HCT116 (cell line): ENCODE results near the gene HIP1R.
A peak's percentile ranks its signal among the peaks of the same experiment; 100 is the strongest.

Source experiments
- EZH2 ChIP-seq: fragments of 200-600 bp; sonication (generic); IDR thresholded peaks from 2 replicates; pipeline ENCODE4 v1.6.1; 2017; ENCODE audit warnings: antibody characterized with exemption, mixed run types
- EZH2phosphoT487 ChIP-seq: fragments of 200-600 bp; IDR thresholded peaks from 2 replicates; pipeline ENCODE4 v1.6.1; 2018; ENCODE audit warnings: antibody characterized with exemption, borderline replicate concordance
- POLR2AphosphoS5 ChIP-seq: IDR thresholded peaks from 2 replicates; pipeline ENCODE4 v1.6.1; 2011; ENCODE audit warnings: mild to moderate bottlenecking, low read depth, low read length, moderate library complexity
- TF ChIP-seq, protein P1 (sequence below): IDR thresholded peaks from 2 replicates; pipeline ENCODE4 v1.6.1; 2012
- TF ChIP-seq, protein P2 (sequence below): IDR thresholded peaks from 2 replicates; pipeline ENCODE4 v1.6.1; 2012
- TF ChIP-seq, protein P3 (sequence below), 3 experiments: fragments of 200-600 bp in 1 of 3; sonication (generic) in 1 of 3; IDR thresholded peaks in 2 of 3; conservative IDR thresholded peaks in 1 of 3; 2 replicates each; pipeline ENCODE4 v1.5.1; 2012 to 2017; ENCODE audit warnings: low read depth in 2 of 3, low read length in 2 of 3, antibody characterized with exemption in 1 of 3, borderline replicate concordance in 1 of 3, control low read depth in 1 of 3, mild to moderate bottlenecking in 1 of 3, mixed read lengths in 1 of 3, mixed run types in 1 of 3, moderate library complexity in 1 of 3; ENCODE audit not compliant: insufficient read depth in 1 of 3
- TF ChIP-seq, protein P4 (sequence below): IDR thresholded peaks from 2 replicates; pipeline ENCODE4 v1.6.1; 2011; ENCODE audit warnings: mild to moderate bottlenecking, low read length, moderate library complexity; ENCODE audit not compliant: insufficient replicate concordance; ENCODE audit errors: extremely low read depth

DNA sequence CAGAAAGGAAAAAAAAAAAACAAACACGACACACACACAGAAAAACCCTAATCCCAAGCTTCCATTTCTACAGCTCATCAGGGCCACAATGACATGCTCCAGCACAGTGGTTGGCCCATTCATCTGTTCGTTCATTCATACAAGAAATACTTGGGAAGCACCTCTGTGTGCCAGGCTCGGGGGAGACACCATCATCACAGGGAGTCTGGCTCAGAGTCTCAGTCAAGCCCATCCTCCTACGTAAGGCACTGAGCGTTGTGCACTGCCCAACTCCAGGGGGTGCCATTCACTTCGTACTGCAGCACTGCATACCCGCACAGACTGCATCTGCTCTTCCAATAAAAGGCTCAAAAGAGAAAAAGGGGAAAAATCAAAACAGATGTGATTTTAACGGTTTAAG lies 45.4 kb downstream of the HIP1R start:
- TF ChIP-seq, protein P1, sequence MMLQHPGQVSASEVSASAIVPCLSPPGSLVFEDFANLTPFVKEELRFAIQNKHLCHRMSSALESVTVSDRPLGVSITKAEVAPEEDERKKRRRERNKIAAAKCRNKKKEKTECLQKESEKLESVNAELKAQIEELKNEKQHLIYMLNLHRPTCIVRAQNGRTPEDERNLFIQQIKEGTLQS = no peak
- TF ChIP-seq, protein P2, sequence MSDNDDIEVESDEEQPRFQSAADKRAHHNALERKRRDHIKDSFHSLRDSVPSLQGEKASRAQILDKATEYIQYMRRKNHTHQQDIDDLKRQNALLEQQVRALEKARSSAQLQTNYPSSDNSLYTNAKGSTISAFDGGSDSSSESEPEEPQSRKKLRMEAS = no peak
- TF ChIP-seq, protein P3, sequence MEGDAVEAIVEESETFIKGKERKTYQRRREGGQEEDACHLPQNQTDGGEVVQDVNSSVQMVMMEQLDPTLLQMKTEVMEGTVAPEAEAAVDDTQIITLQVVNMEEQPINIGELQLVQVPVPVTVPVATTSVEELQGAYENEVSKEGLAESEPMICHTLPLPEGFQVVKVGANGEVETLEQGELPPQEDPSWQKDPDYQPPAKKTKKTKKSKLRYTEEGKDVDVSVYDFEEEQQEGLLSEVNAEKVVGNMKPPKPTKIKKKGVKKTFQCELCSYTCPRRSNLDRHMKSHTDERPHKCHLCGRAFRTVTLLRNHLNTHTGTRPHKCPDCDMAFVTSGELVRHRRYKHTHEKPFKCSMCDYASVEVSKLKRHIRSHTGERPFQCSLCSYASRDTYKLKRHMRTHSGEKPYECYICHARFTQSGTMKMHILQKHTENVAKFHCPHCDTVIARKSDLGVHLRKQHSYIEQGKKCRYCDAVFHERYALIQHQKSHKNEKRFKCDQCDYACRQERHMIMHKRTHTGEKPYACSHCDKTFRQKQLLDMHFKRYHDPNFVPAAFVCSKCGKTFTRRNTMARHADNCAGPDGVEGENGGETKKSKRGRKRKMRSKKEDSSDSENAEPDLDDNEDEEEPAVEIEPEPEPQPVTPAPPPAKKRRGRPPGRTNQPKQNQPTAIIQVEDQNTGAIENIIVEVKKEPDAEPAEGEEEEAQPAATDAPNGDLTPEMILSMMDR (IDR thresholded peaks at IDR 0.05 in 2 of 3, conservative IDR thresholded peaks at IDR 0.05 in 1 of 3; ENCODE audit: borderline replicate concordance in 1 of 3, insufficient read depth in 1 of 3, low read depth in 2 of 3, low read length in 2 of 3) = peak; percentile 31 to 74 (median 71); a peak in 5 of 6 replicates
- TF ChIP-seq, protein P4, sequence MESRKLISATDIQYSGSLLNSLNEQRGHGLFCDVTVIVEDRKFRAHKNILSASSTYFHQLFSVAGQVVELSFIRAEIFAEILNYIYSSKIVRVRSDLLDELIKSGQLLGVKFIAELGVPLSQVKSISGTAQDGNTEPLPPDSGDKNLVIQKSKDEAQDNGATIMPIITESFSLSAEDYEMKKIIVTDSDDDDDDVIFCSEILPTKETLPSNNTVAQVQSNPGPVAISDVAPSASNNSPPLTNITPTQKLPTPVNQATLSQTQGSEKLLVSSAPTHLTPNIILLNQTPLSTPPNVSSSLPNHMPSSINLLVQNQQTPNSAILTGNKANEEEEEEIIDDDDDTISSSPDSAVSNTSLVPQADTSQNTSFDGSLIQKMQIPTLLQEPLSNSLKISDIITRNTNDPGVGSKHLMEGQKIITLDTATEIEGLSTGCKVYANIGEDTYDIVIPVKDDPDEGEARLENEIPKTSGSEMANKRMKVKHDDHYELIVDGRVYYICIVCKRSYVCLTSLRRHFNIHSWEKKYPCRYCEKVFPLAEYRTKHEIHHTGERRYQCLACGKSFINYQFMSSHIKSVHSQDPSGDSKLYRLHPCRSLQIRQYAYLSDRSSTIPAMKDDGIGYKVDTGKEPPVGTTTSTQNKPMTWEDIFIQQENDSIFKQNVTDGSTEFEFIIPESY = no peak
- TF ChIP-seq EZH2 (no peak), POLR2AphosphoS5 (no peak), EZH2phosphoT487 (no peak)
